OCI-LY3 (cell line): ENCODE data around the gene SLC22A5.

ENCODE experiments used
- CTCF ChIP-seq: fragments of 200-600, 300-600 bp; sonication (generic); IDR thresholded peaks from 2 replicates; pipeline ENCODE4 v1.5.1; 2014; ENCODE audit warnings: antibody characterized with exemption, low read length, low read depth
- EZH2phosphoT487 ChIP-seq: fragments of 200-600 bp; shearing (Covaris generic); IDR thresholded peaks from 2 replicates; pipeline ENCODE4 v1.6.1; 2018; ENCODE audit warnings: antibody characterized with exemption, mixed run types, low read depth

GRCh38 chr5:132434416-132435286 is 65.1 kb downstream of the SLC22A5 start:
- TF ChIP-seq CTCF (no peak), EZH2phosphoT487 (no peak)
